Panc1 (cell line): ENCODE results near the gene FTO. TPM values are rescaled to one million over a fixed set of nuclear protein-coding genes. Genes with fewer than 3 reads are reported as not detected.

Source experiments
- ATAC-seq: fragments of 200-7000 bp; cut with Tn5 transposase; 2 replicates; pipeline ENCODE4 v1.9.1; 2020; ENCODE audit warnings: mild to moderate bottlenecking, moderate library complexity
- BruUV-seq: library from RNA; stranded (reverse); fragments of 400-500 nt; replicated peaks from 2 replicates; lab custom pipeline; 2021; lab: Mats Ljungman, UMichigan
- CTCF ChIA-PET: fragments of 300-600 bp; sonication (Branson Sonifier 250); formaldehyde crosslinking; loops from one replicate; lab custom pipeline; 2022; ENCODE audit warnings: antibody characterized with exemption; lab: Charles Lee
- POLR2A ChIA-PET: fragments of 300-600 bp; sonication (Branson Sonifier 250); formaldehyde crosslinking; loops from one replicate; lab custom pipeline; 2022; ENCODE audit warnings: antibody characterized with exemption; lab: Charles Lee
- DNase-seq: peaks from one replicate; pipeline ENCODE4 v3.0.0-alpha.2; 2010; ENCODE audit warnings: low read depth, low spot score
- H3K27ac ChIP-seq: 2 replicates; pipeline ENCODE4 v1.5.1; 2011; ENCODE audit warnings: mild to moderate bottlenecking, low read length, inconsistent platforms
- H3K27me3 ChIP-seq: fragments of 200-500 bp; sonication (Bioruptor generic); 2 replicates; pipeline ENCODE4 v1.6.0; 2014; ENCODE audit warnings: low read length, inconsistent platforms; ENCODE audit not compliant: control insufficient read depth, insufficient read depth
- H3K36me3 ChIP-seq: fragments of 200-500 bp; sonication (Bioruptor generic); 2 replicates; pipeline ENCODE4 v1.5.1; 2014; ENCODE audit warnings: inconsistent platforms, mild to moderate bottlenecking, low read length, moderate library complexity; ENCODE audit not compliant: control insufficient read depth, insufficient read depth
- H3K4me1 ChIP-seq: 2 replicates; pipeline ENCODE4 v1.5.1; 2011; ENCODE audit warnings: inconsistent platforms, mild to moderate bottlenecking, low read length, moderate library complexity; ENCODE audit not compliant: control insufficient read depth, insufficient read depth
- H3K4me3 ChIP-seq, 2 experiments: 2 replicates each; pipeline ENCODE4 v1.5.1; 2011 to 2012; ENCODE audit warnings: low read depth in 2 of 2, low read length in 2 of 2, mild to moderate bottlenecking in 2 of 2, inconsistent platforms in 1 of 2, moderate library complexity in 1 of 2
- H3K9me3 ChIP-seq: fragments of 200-500 bp; sonication (Bioruptor generic); 2 replicates; pipeline ENCODE4 v1.5.1; 2014; ENCODE audit warnings: low read depth, mild to moderate bottlenecking, inconsistent platforms, low read length, moderate library complexity; ENCODE audit not compliant: control insufficient read depth, insufficient read depth
- POLR2AphosphoS5 ChIP-seq: IDR thresholded peaks from 2 replicates; pipeline ENCODE4 v1.6.1; 2012; ENCODE audit warnings: mild to moderate bottlenecking, low read depth, low read length, moderate library complexity
- REST ChIP-seq, 2 experiments: IDR thresholded peaks; 2 replicates each; pipeline ENCODE4 v1.6.1; 2011 to 2012; ENCODE audit warnings: low read depth in 2 of 2, control low read depth in 1 of 2, low read length in 1 of 2, mild to moderate bottlenecking in 1 of 2, moderate library complexity in 1 of 2; ENCODE audit not compliant: insufficient read depth in 1 of 2
- SIN3A ChIP-seq: IDR thresholded peaks from 2 replicates; pipeline ENCODE4 v1.6.1; 2012; ENCODE audit warnings: low read depth, mild to moderate bottlenecking, low read length, moderate library complexity, borderline replicate concordance; ENCODE audit not compliant: insufficient read depth
- TCF7L2 ChIP-seq: IDR thresholded peaks from 2 replicates; pipeline ENCODE4 v1.6.1; 2011; ENCODE audit warnings: mild to moderate bottlenecking, low read depth, low read length, inconsistent platforms
- in situ Hi-C: cut with HindIII; loops from 2 replicates; pipeline ENCODE4 v1.10.0; 2016; ENCODE audit warnings: low sequenced_read_pairs, low pct_unique_long_range_greater_than_20kb
- intact Hi-C: fragments of 100-400 bp; cut with micrococcal nuclease; formaldehyde crosslinking; loops from one replicate; pipeline ENCODE4 v1.10.0; 2022; ENCODE audit not compliant: unreplicated experiment
- total RNA-seq: library from RNA; stranded (reverse); gene quantifications from one replicate; pipeline ENCODE4 v1.2.1, GENCODE V29; 2021; ENCODE audit not compliant: unreplicated experiment
- TF ChIP-seq, protein P1 (sequence below): fragments of 450-650 bp; IDR thresholded peaks from 2 replicates; pipeline ENCODE4 v1.5.1; 2017; ENCODE audit warnings: mild to moderate bottlenecking

Gene FTO
- total RNA-seq, 1 experiment from 2014 or later = 38.2 TPM

DNA sequence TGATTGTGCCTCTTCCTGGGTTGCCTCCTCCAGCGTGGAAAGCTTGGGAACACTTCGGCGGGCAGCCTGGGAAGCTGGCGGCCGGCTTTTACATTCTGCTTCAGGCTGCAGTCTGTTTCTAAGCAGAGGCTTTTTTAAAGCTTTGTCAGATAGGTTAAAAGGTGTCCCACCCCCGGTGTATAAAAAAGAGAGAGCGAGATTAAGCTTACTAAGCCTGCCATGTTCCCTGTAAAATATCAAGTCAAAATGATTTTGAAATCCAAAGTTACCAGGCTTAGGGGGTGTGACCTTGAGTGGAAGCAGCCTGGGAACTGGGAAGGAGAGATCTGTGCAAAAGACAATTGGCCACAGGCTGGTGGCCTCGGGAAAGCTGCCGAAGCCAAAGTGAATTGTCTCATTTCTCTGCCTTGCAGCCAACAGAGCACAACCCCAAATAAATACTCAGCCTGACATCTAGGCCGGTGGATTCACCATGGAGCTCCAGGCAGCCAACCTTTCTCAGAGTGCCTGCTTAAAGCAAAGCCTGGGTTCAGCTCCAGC lies 254.5 kb downstream of the FTO start:
- Histone ChIP-seq H3K36me3 (no peaks in the 10 kb centered on the region), H3K27me3 (no peaks in the 10 kb centered on the region), H3K4me3 (no peak overlapping the region), H3K27ac (no peak overlapping the region), H3K4me1 (no peaks in the 10 kb centered on the region), H3K9me3 (no peaks in the 10 kb centered on the region)
- in situ Hi-C loops (no loop called here), intact Hi-C loops (no loop called here)
- ATAC-seq (no peak), DNase-seq (no peak)
- TF ChIP-seq TCF7L2 (no peak), SIN3A (no peak), POLR2AphosphoS5 (no peak), REST (IDR thresholded peaks at IDR 0.05; ENCODE audit: insufficient read depth in 1 of 2, low read depth in 2 of 2, low read length in 1 of 2) (no peak)
- TF ChIP-seq, protein P1, sequence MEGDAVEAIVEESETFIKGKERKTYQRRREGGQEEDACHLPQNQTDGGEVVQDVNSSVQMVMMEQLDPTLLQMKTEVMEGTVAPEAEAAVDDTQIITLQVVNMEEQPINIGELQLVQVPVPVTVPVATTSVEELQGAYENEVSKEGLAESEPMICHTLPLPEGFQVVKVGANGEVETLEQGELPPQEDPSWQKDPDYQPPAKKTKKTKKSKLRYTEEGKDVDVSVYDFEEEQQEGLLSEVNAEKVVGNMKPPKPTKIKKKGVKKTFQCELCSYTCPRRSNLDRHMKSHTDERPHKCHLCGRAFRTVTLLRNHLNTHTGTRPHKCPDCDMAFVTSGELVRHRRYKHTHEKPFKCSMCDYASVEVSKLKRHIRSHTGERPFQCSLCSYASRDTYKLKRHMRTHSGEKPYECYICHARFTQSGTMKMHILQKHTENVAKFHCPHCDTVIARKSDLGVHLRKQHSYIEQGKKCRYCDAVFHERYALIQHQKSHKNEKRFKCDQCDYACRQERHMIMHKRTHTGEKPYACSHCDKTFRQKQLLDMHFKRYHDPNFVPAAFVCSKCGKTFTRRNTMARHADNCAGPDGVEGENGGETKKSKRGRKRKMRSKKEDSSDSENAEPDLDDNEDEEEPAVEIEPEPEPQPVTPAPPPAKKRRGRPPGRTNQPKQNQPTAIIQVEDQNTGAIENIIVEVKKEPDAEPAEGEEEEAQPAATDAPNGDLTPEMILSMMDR = no peak
- ChIA-PET CTCF (no interaction called here), POLR2A (no interaction called here)
- no TSS peak for BruUV-seq

GRCh38 chr16:53960050-53960812 lies 256.3 kb downstream of the FTO start:
- TF ChIP-seq, protein P1 = no peak
- TF ChIP-seq REST (IDR thresholded peaks at IDR 0.05; ENCODE audit: insufficient read depth in 1 of 2, low read depth in 2 of 2, low read length in 1 of 2) = no peak
- TF ChIP-seq POLR2AphosphoS5 = no peak
- in situ Hi-C loops = no loop called here
- no peak for DNase-seq
- H3K9me3 ChIP-seq = no peaks in the 10 kb centered on the region
- no peak for ATAC-seq
- POLR2A ChIA-PET = no interaction called here
- no TSS peak for BruUV-seq
- H3K27ac ChIP-seq = no peak overlapping the region
- no peaks in the 10 kb centered on the region for H3K4me1 ChIP-seq
- CTCF ChIA-PET = no interaction called here
- intact Hi-C loops = no loop called here
- H3K27me3 ChIP-seq = no peaks in the 10 kb centered on the region
- no peak overlapping the region for H3K4me3 ChIP-seq
- no peaks in the 10 kb centered on the region for H3K36me3 ChIP-seq
